BE2C (cell line): ENCODE results near the gene TNFRSF1B. TPM values are rescaled to one million over a fixed set of nuclear protein-coding genes. Genes with fewer than 3 reads are reported as not detected.

Source experiments
- DNase-seq: peaks from one replicate; pipeline ENCODE4 v3.0.0-alpha.2; 2020
- H3K27me3 ChIP-seq: fragments of 250-450 bp; sonication (Bioruptor Pico); 2 replicates; pipeline ENCODE4 v1.5.1; 2020; ENCODE audit warnings: mild to moderate bottlenecking
- H3K36me3 ChIP-seq: fragments of 250-450 bp; sonication (Bioruptor Pico); 2 replicates; pipeline ENCODE4 v1.5.1; 2020; ENCODE audit warnings: mild to moderate bottlenecking
- H3K4me1 ChIP-seq: fragments of 250-450 bp; sonication (Bioruptor Pico); 2 replicates; pipeline ENCODE4 v1.5.1; 2020
- H3K4me3 ChIP-seq: 2 replicates; pipeline ENCODE4 v1.5.1; 2011; ENCODE audit warnings: low read depth, low read length
- H3K9me3 ChIP-seq: fragments of 250-450 bp; sonication (Bioruptor Pico); 2 replicates; pipeline ENCODE4 v1.5.1; 2020
- CTCF ChIP-seq: IDR thresholded peaks from 2 replicates; pipeline ENCODE4 v1.5.1; 2012; ENCODE audit warnings: mild to moderate bottlenecking, low read depth, low read length
- polyA plus RNA-seq: library from polyadenylated mRNA; unstranded; fragments of >200 nt; gene quantifications from one replicate; pipeline ENCODE4 v1.2.1, GENCODE V29; 2012; ENCODE audit warnings: low read depth, missing spikeins; ENCODE audit not compliant: insufficient read length, insufficient read depth

The TNFRSF1B gene
- polyA plus RNA-seq, result 0.77 TPM

- Histone ChIP-seq H3K9me3 (no peaks in the 10 kb centered on the region), H3K36me3 (no peaks in the 10 kb centered on the region), H3K27me3 (peaks cover 6% of the 10 kb centered on the region; the same call in 1 of the 2 replicates), H3K4me3 (peak within 1 kb of the TSS; percentile 36), H3K4me1 (no peaks in the 10 kb centered on the region)
- no peak for TF ChIP-seq CTCF
- DNase-seq, result peak; percentile 24
These were observed at the start of gene TNFRSF1B for GRCh38 chr1:12166834-12167492. Gene TNFRSF1B (plus strand): TSS chr1:12166991. CDS start chr1:12167092, 101 bp downstream.

- Histone ChIP-seq H3K9me3 (no peaks in the 10 kb centered on the region), H3K4me3 (no peak overlapping the region), H3K27me3 (no peaks in the 10 kb centered on the region), H3K36me3 (no peaks in the 10 kb centered on the region), H3K4me1 (no peaks in the 10 kb centered on the region)
- no peak for TF ChIP-seq CTCF
- no peak for DNase-seq
These were observed 45.4 kb upstream of the TNFRSF1B start for GRCh38 chr1:12121212-12122003.

GRCh38 chr1:12123172-12123571 lies 43.6 kb upstream of the TNFRSF1B start:
- no peak for TF ChIP-seq CTCF
- H3K4me1 ChIP-seq, result no peaks in the 10 kb centered on the region
- H3K9me3 ChIP-seq, result no peaks in the 10 kb centered on the region
- no peak for DNase-seq
- H3K4me3 ChIP-seq, result no peak overlapping the region
- no peaks in the 10 kb centered on the region for H3K27me3 ChIP-seq
- no peaks in the 10 kb centered on the region for H3K36me3 ChIP-seq

- Histone ChIP-seq H3K9me3 (no peaks in the 10 kb centered on the region), H3K27me3 (no peaks in the 10 kb centered on the region), H3K4me1 (no peaks in the 10 kb centered on the region), H3K4me3 (no peak overlapping the region), H3K36me3 (no peaks in the 10 kb centered on the region)
- peak; percentile 84 for TF ChIP-seq CTCF
- peak; percentile 51 for DNase-seq
These were observed 41.9 kb upstream of the TNFRSF1B start for GRCh38 chr1:12124693-12125421.

GRCh38 chr1:12125422-12126355 lies 41.1 kb upstream of the TNFRSF1B start:
- H3K9me3 ChIP-seq, result no peaks in the 10 kb centered on the region
- no peak overlapping the region for H3K4me3 ChIP-seq
- H3K27me3 ChIP-seq, result no peaks in the 10 kb centered on the region
- no peak for DNase-seq
- no peak for TF ChIP-seq CTCF
- no peaks in the 10 kb centered on the region for H3K4me1 ChIP-seq
- H3K36me3 ChIP-seq, result no peaks in the 10 kb centered on the region
